GM23338 (cell line): ENCODE results near the gene TFPI2. TPM values are rescaled to one million over a fixed set of nuclear protein-coding genes. Genes with fewer than 3 reads are reported as not detected.

Experiments used
- ATAC-seq: fragments of 200-7000 bp; cut with Tn5 transposase; 3 replicates; pipeline ENCODE4 v1.9.1; 2020
- DNase-seq: peaks from one replicate; pipeline ENCODE4 v3.0.0-alpha.2; 2015; ENCODE audit warnings: low spot score
- H2AFZ ChIP-seq: fragments of 200-600 bp; sonication (generic); 2 replicates; pipeline ENCODE4 v1.8.0; 2016; ENCODE audit warnings: antibody characterized with exemption, mild to moderate bottlenecking, moderate library complexity
- H3F3A ChIP-seq: fragments of 200-600 bp; sonication (generic); replicated peaks from 2 replicates; pipeline ENCODE4 v1.8.0; 2017; ENCODE audit warnings: antibody characterized with exemption, mixed run types, low read depth
- H3K27ac ChIP-seq: fragments of 200-600 bp; sonication (generic); 2 replicates; pipeline ENCODE4 v1.6.1; 2016; ENCODE audit warnings: low read depth
- H3K27me3 ChIP-seq: fragments of 200-600 bp; sonication (generic); 2 replicates; pipeline ENCODE4 v1.8.0; 2016; ENCODE audit warnings: mild to moderate bottlenecking, mixed run types, moderate library complexity; ENCODE audit not compliant: insufficient read depth
- H3K36me3 ChIP-seq: fragments of 200-600 bp; sonication (generic); 2 replicates; pipeline ENCODE4 v1.8.0; 2016; ENCODE audit warnings: mild to moderate bottlenecking; ENCODE audit not compliant: insufficient read depth
- H3K4me1 ChIP-seq: fragments of 200-600 bp; sonication (generic); 2 replicates; pipeline ENCODE4 v1.8.0; 2016; ENCODE audit warnings: mild to moderate bottlenecking, moderate library complexity; ENCODE audit not compliant: insufficient read depth
- H3K4me2 ChIP-seq: fragments of 200-600 bp; sonication (generic); 2 replicates; pipeline ENCODE4 v1.7.1; 2017; ENCODE audit warnings: mixed run types
- H3K4me3 ChIP-seq: fragments of 200-600 bp; sonication (generic); 2 replicates; pipeline ENCODE4 v1.6.1; 2016; ENCODE audit warnings: mixed run types
- H3K79me2 ChIP-seq: fragments of 200-600 bp; sonication (generic); replicated peaks from 2 replicates; pipeline ENCODE4 v1.8.0; 2017; ENCODE audit warnings: mild to moderate bottlenecking; ENCODE audit not compliant: insufficient read depth
- H3K9me2 ChIP-seq: fragments of 200-600 bp; sonication (generic); 2 replicates; pipeline ENCODE4 v1.8.0; 2017; ENCODE audit not compliant: insufficient read depth
- H4K20me1 ChIP-seq: fragments of 200-600 bp; sonication (generic); replicated peaks from 2 replicates; pipeline ENCODE4 v1.8.0; 2017; ENCODE audit warnings: mild to moderate bottlenecking; ENCODE audit not compliant: insufficient read depth
- H3K27ac Mint-ChIP-seq: 2 replicates; pipeline ENCODE4 v1.8.0; 2020; ENCODE audit warnings: inconsistent platforms, mild to moderate bottlenecking, moderate library complexity, mixed read lengths
- H3K27me3 Mint-ChIP-seq: 3 replicates; pipeline ENCODE4 v1.8.0; 2022; ENCODE audit warnings: low read depth, mild to moderate bottlenecking, moderate library complexity, mixed read lengths, inconsistent platforms; ENCODE audit not compliant: insufficient read depth, poor library complexity
- H3K36me3 Mint-ChIP-seq: 3 replicates; pipeline ENCODE4 v1.8.0; 2021; ENCODE audit warnings: low read depth, mild to moderate bottlenecking, inconsistent platforms, moderate library complexity, mixed read lengths
- H3K4me1 Mint-ChIP-seq: 3 replicates; pipeline ENCODE4 v1.8.0; 2020; ENCODE audit warnings: mild to moderate bottlenecking, inconsistent platforms, mixed read lengths
- H3K4me3 Mint-ChIP-seq: 3 replicates; pipeline ENCODE4 v1.8.0; 2021; ENCODE audit warnings: moderate library complexity, mild to moderate bottlenecking, inconsistent platforms, mixed read lengths
- H3K9me3 Mint-ChIP-seq: 3 replicates; pipeline ENCODE4 v1.8.0; 2020; ENCODE audit warnings: moderate library complexity, mild to moderate bottlenecking, inconsistent platforms, mixed read lengths
- EZH2phosphoT487 ChIP-seq: fragments of 200-600 bp; sonication (generic); IDR thresholded peaks from one replicate; pipeline ENCODE4 v1.8.1; 2018; ENCODE audit warnings: antibody characterized with exemption; ENCODE audit not compliant: unreplicated experiment
- JUNB ChIP-seq: IDR thresholded peaks from one replicate; pipeline ENCODE4 v1.6.1; 2016; ENCODE audit warnings: antibody characterized with exemption; ENCODE audit not compliant: unreplicated experiment
- POLR2AphosphoS5 ChIP-seq: IDR thresholded peaks from 2 replicates; pipeline ENCODE4 v1.6.1; 2016; ENCODE audit warnings: antibody characterized with exemption, low read depth
- ZNF114 ChIP-seq: fragments of 250-450 bp; sonication (Bioruptor Pico); IDR thresholded peaks from 2 replicates; pipeline ENCODE4 v1.5.0; 2020; ENCODE audit warnings: mild to moderate bottlenecking, moderate library complexity
- polyA plus RNA-seq: library from polyadenylated mRNA; unstranded; fragments of >200 nt; fragmentation: Nextera tagmentation; extraction: Ambion mirVana; gene quantifications from 2 replicates; pipeline ENCODE4 v1.2.1, GENCODE V29; 2016
- total RNA-seq: library from RNA; depleted of rRNA; stranded (reverse); fragments of >200 nt; shearing (Covaris generic); gene quantifications from 2 replicates; pipeline ENCODE4 v1.2.3, GENCODE V29; 2014
- TF ChIP-seq, protein P1 (sequence below), 2 experiments: fragments of 200-600 bp in 1 of 2; sonication (generic) in 1 of 2; conservative IDR thresholded peaks; 2 replicates each; pipeline versions ENCODE4 v1.5.1 to v1.6.1; 2016 to 2017; ENCODE audit warnings: antibody characterized with exemption in 2 of 2, low read depth in 2 of 2, mild to moderate bottlenecking in 2 of 2, moderate library complexity in 1 of 2
- TF ChIP-seq, protein P2 (sequence below): IDR thresholded peaks from one replicate; pipeline ENCODE4 v1.6.1; 2018; ENCODE audit warnings: antibody characterized with exemption; ENCODE audit not compliant: unreplicated experiment
- TF ChIP-seq, protein P3 (sequence below): fragments of 250-450 bp; sonication (Bioruptor Pico); IDR thresholded peaks from 2 replicates; pipeline ENCODE4 v1.5.0; 2020; ENCODE audit warnings: mild to moderate bottlenecking, moderate library complexity

TFPI2 gene
- total and polyA plus RNA-seq, 2 experiments from 2014 or later = 13.3 to 18.1 TPM

DNA sequence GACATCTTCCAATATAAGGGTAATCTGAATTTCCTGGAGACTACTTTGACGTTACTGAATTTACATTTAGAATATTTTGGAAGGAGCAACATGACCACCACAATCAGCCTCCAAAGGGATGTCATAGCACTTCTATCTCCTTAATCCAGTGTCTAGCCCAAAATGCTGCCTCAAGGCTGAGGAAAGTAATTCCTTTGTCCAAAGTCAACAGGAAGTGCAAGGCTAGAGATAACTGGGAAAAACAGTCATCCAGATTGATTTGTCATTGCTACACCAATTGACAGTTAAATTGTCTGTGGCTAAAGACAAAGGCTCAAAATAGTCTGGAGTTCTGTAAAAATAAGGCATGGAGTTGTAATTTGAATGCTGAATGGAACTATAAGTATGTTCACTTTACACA lies 3.9 kb upstream of the TFPI2 start:
- Mint-ChIP-seq H3K9me3 (no peaks in the 10 kb centered on the region; the same call in 1 of the 3 replicates), H3K4me3 (no peak overlapping the region), H3K27ac (no peak overlapping the region), H3K4me1 (peaks cover 2% of the 10 kb centered on the region; the same call in 1 of the 3 replicates), H3K27me3 (peaks cover 2% of the 10 kb centered on the region), H3K36me3 (no peaks in the 10 kb centered on the region)
- Histone ChIP-seq H3K4me1 (no peaks in the 10 kb centered on the region; the same call in 1 of the 2 replicates), H3K27ac (no peak overlapping the region), H3K4me2 (no peak overlapping the region), H3K4me3 (no peak overlapping the region), H3K79me2 (no peaks in the 10 kb centered on the region), H2AFZ (no peak overlapping the region), H4K20me1 (no peaks in the 10 kb centered on the region), H3K9me2 (no peaks in the 10 kb centered on the region), H3K27me3 (peaks cover 16% of the 10 kb centered on the region), H3K36me3 (no peaks in the 10 kb centered on the region), H3F3A (no peaks in the 10 kb centered on the region)
- TF ChIP-seq, protein P1, sequence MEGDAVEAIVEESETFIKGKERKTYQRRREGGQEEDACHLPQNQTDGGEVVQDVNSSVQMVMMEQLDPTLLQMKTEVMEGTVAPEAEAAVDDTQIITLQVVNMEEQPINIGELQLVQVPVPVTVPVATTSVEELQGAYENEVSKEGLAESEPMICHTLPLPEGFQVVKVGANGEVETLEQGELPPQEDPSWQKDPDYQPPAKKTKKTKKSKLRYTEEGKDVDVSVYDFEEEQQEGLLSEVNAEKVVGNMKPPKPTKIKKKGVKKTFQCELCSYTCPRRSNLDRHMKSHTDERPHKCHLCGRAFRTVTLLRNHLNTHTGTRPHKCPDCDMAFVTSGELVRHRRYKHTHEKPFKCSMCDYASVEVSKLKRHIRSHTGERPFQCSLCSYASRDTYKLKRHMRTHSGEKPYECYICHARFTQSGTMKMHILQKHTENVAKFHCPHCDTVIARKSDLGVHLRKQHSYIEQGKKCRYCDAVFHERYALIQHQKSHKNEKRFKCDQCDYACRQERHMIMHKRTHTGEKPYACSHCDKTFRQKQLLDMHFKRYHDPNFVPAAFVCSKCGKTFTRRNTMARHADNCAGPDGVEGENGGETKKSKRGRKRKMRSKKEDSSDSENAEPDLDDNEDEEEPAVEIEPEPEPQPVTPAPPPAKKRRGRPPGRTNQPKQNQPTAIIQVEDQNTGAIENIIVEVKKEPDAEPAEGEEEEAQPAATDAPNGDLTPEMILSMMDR (conservative IDR thresholded peaks at IDR 0.05; ENCODE audit: low read depth in 2 of 2) = no peak
- TF ChIP-seq, protein P2, sequence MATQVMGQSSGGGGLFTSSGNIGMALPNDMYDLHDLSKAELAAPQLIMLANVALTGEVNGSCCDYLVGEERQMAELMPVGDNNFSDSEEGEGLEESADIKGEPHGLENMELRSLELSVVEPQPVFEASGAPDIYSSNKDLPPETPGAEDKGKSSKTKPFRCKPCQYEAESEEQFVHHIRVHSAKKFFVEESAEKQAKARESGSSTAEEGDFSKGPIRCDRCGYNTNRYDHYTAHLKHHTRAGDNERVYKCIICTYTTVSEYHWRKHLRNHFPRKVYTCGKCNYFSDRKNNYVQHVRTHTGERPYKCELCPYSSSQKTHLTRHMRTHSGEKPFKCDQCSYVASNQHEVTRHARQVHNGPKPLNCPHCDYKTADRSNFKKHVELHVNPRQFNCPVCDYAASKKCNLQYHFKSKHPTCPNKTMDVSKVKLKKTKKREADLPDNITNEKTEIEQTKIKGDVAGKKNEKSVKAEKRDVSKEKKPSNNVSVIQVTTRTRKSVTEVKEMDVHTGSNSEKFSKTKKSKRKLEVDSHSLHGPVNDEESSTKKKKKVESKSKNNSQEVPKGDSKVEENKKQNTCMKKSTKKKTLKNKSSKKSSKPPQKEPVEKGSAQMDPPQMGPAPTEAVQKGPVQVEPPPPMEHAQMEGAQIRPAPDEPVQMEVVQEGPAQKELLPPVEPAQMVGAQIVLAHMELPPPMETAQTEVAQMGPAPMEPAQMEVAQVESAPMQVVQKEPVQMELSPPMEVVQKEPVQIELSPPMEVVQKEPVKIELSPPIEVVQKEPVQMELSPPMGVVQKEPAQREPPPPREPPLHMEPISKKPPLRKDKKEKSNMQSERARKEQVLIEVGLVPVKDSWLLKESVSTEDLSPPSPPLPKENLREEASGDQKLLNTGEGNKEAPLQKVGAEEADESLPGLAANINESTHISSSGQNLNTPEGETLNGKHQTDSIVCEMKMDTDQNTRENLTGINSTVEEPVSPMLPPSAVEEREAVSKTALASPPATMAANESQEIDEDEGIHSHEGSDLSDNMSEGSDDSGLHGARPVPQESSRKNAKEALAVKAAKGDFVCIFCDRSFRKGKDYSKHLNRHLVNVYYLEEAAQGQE = no peak
- no peak for TF ChIP-seq POLR2AphosphoS5
- no peak for TF ChIP-seq ZNF114 (CRISPR knock-in tag)
- TF ChIP-seq JUNB = no peak
- DNase-seq = no peak
- no peak for ATAC-seq

DNA sequence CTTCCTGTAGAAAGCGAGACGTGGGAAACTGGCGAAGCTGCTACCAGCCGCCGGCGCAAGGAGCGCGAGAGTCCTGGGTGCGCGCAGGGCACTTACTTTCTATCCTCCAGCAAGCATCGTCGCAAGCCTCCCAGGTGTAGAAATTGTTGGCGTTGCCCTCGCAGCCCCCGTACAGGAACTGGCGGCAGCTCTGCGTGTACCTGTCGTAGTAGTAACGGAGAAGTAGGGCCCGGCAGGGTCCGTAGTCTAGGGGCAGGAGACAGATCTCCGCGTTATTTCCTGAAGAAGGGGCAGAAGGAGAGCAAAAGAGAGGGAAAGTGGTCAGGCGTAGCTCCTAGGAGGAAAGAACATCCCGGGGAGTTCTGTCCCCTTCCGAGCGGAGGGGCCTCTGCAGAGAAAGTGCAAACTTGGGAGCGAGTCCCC lies 501 bp downstream of the TFPI2 start:
- H3K4me3 ChIP-seq = peak overlapping the region; percentile 93
- TF ChIP-seq, protein P1 (conservative IDR thresholded peaks at IDR 0.05; ENCODE audit: low read depth in 2 of 2) = 0 out of 4 replicates have a peak, but pooled peaks of 1 of the 2 experiments have one; percentile 7
- TF ChIP-seq, protein P3, sequence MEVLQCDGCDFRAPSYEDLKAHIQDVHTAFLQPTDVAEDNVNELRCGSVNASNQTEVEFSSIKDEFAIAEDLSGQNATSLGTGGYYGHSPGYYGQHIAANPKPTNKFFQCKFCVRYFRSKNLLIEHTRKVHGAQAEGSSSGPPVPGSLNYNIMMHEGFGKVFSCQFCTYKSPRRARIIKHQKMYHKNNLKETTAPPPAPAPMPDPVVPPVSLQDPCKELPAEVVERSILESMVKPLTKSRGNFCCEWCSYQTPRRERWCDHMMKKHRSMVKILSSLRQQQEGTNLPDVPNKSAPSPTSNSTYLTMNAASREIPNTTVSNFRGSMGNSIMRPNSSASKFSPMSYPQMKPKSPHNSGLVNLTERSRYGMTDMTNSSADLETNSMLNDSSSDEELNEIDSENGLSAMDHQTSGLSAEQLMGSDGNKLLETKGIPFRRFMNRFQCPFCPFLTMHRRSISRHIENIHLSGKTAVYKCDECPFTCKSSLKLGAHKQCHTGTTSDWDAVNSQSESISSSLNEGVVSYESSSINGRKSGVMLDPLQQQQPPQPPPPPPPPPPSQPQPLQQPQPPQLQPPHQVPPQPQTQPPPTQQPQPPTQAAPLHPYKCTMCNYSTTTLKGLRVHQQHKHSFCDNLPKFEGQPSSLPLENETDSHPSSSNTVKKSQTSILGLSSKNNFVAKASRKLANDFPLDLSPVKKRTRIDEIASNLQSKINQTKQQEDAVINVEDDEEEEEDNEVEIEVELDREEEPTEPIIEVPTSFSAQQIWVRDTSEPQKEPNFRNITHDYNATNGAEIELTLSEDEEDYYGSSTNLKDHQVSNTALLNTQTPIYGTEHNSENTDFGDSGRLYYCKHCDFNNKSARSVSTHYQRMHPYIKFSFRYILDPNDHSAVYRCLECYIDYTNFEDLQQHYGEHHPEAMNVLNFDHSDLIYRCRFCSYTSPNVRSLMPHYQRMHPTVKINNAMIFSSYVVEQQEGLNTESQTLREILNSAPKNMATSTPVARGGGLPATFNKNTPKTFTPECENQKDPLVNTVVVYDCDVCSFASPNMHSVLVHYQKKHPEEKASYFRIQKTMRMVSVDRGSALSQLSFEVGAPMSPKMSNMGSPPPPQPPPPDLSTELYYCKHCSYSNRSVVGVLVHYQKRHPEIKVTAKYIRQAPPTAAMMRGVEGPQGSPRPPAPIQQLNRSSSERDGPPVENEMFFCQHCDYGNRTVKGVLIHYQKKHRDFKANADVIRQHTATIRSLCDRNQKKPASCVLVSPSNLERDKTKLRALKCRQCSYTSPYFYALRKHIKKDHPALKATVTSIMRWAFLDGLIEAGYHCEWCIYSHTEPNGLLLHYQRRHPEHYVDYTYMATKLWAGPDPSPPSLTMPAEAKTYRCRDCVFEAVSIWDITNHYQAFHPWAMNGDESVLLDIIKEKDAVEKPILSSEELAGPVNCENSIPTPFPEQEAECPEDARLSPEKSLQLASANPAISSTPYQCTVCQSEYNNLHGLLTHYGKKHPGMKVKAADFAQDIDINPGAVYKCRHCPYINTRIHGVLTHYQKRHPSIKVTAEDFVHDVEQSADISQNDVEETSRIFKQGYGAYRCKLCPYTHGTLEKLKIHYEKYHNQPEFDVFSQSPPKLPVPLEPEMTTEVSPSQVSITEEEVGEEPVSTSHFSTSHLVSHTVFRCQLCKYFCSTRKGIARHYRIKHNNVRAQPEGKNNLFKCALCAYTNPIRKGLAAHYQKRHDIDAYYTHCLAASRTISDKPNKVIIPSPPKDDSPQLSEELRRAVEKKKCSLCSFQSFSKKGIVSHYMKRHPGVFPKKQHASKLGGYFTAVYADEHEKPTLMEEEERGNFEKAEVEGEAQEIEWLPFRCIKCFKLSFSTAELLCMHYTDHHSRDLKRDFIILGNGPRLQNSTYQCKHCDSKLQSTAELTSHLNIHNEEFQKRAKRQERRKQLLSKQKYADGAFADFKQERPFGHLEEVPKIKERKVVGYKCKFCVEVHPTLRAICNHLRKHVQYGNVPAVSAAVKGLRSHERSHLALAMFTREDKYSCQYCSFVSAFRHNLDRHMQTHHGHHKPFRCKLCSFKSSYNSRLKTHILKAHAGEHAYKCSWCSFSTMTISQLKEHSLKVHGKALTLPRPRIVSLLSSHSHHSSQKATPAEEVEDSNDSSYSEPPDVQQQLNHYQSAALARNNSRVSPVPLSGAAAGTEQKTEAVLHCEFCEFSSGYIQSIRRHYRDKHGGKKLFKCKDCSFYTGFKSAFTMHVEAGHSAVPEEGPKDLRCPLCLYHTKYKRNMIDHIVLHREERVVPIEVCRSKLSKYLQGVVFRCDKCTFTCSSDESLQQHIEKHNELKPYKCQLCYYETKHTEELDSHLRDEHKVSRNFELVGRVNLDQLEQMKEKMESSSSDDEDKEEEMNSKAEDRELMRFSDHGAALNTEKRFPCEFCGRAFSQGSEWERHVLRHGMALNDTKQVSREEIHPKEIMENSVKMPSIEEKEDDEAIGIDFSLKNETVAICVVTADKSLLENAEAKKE (CRISPR knock-in tag) = no peak
- no peak for TF ChIP-seq EZH2phosphoT487
- no peak overlapping the region for H3K27ac ChIP-seq
- Mint-ChIP-seq H3K27me3 (peaks cover 7% of the 10 kb centered on the region), H3K27ac (no peak overlapping the region), H3K4me1 (peaks cover 2% of the 10 kb centered on the region; the same call in 1 of the 3 replicates), H3K9me3 (no peaks in the 10 kb centered on the region; the same call in 1 of the 3 replicates), H3K36me3 (no peaks in the 10 kb centered on the region), H3K4me3 (peak overlapping the region; percentile 93)
- peak overlapping the region; percentile 92 for H3K4me2 ChIP-seq
- H2AFZ ChIP-seq = peak overlapping the region; percentile 98
- DNase-seq (peak; percentile 86), ATAC-seq (peak; percentile 84)
- no peaks in the 10 kb centered on the region for H4K20me1 ChIP-seq
- no peaks in the 10 kb centered on the region for H3K36me3 ChIP-seq
- H3K9me2 ChIP-seq = no peaks in the 10 kb centered on the region
- H3K27me3 ChIP-seq = peaks cover 29% of the 10 kb centered on the region
- no peaks in the 10 kb centered on the region for H3K79me2 ChIP-seq
- H3K4me1 ChIP-seq = no peaks in the 10 kb centered on the region; the same call in 1 of the 2 replicates
- no peaks in the 10 kb centered on the region for H3F3A ChIP-seq
